ENCODE data around the gene SDC3. TPM values are rescaled to one million over a fixed set of nuclear protein-coding genes. Genes with fewer than 3 reads are reported as not detected.

The SDC3 gene
- polyA plus RNA-seq, 3 donors, result 0.05 to 1.2 (median 0.12) TPM

- H3K9ac ChIP-seq (ENCODE audit: insufficient read depth, low read length, poor library complexity, severe bottlenecking), result no peak overlapping the region
- no peaks in the 10 kb centered on the region for H3K79me2 ChIP-seq (ENCODE audit: insufficient read depth, low read length)
- no peak for TF ChIP-seq CTCF (IDR thresholded peaks at IDR 0.05)
- no peak overlapping the region for H3K27ac Mint-ChIP-seq
- peaks cover 0 to 3% (median 0%) of the 10 kb centered on the region in 7 donors for H3K9me3 Mint-ChIP-seq
- H3K4me2 ChIP-seq (replicated peaks; ENCODE audit: extremely low read depth, low read length, poor library complexity, severe bottlenecking), result no peak overlapping the region
- peaks cover 4% of the 10 kb centered on the region for H3K4me1 Mint-ChIP-seq
- DNase-seq, result no peak
- no peaks in the 10 kb centered on the region for H3K36me3 Mint-ChIP-seq
- H3K4me3 ChIP-seq (replicated peaks in 1 of 3; ENCODE audit: low read depth in 2 of 3, low read length in 3 of 3), result no peak overlapping the region
- no peaks in the 10 kb centered on the region for H3K36me3 ChIP-seq (replicated peaks in 1 of 2; ENCODE audit: control insufficient read depth in 1 of 2, insufficient read depth in 2 of 2, low read length in 2 of 2)
- no peak overlapping the region for H2AFZ ChIP-seq (ENCODE audit: insufficient read depth, low read depth, low read length, poor library complexity, severe bottlenecking)
- intact Hi-C loops (cut with micrococcal nuclease), result no loop called here
- no peak overlapping the region for H3K4me3 Mint-ChIP-seq
- H3K4me1 ChIP-seq (ENCODE audit: control insufficient read depth in 1 of 2, insufficient read depth in 2 of 2, low read length in 2 of 2), result peaks cover 0 to 3% of the 10 kb centered on the region in 2 donors
- H3K27me3 Mint-ChIP-seq (ENCODE audit: low read depth in 3 of 3), result peaks cover 21 to 55% (median 46%) of the 10 kb centered on the region in 3 donors
- no peak overlapping the region for H3K27ac ChIP-seq (ENCODE audit: low read depth in 1 of 2, low read length in 2 of 2)
- H4K20me1 ChIP-seq (ENCODE audit: insufficient read depth, low read length), result no peaks in the 10 kb centered on the region
- no peaks in the 10 kb centered on the region for H3K9me3 ChIP-seq (replicated peaks in 1 of 2; ENCODE audit: control insufficient read depth in 1 of 2, insufficient read depth in 1 of 2, low read length in 2 of 2)
- peaks cover 3 to 42% of the 10 kb centered on the region in 2 donors for H3K27me3 ChIP-seq (ENCODE audit: control insufficient read depth in 2 of 2, insufficient read depth in 2 of 2, low read length in 2 of 2)
- 86% methylated on average over 1 of the region's 5 CpGs for WGBS (ENCODE audit: insufficient coverage)
Observed at GRCh38 chr1:30860320-30860652, 48.3 kb downstream of the SDC3 start.

DNA sequence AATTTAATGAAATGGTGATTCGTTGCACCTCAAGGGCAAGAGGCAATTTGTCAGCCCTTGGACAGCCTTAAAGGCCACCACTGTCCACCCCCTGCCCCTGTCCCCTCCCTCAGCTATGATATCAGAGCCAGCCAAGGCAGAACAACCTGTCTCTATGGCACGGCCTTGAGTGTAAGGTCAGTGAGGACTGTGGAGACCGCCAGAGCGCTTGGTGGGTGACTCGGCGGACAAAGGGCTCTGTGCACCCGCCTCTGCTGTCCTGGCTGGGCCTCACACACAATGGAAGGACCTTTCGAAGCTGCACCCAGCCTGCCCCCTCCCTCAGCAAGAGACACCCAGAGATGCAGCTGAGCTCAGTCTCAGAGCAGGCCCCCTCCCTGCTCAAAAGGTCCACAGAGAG lies 50.6 kb downstream of the SDC3 start:
- Histone ChIP-seq H3K9me3 (replicated peaks in 1 of 2; ENCODE audit: control insufficient read depth in 1 of 2, insufficient read depth in 1 of 2, low read length in 2 of 2) (no peaks in the 10 kb centered on the region), H3K9ac (ENCODE audit: insufficient read depth, low read length, poor library complexity, severe bottlenecking) (no peak overlapping the region), H3K27me3 (ENCODE audit: control insufficient read depth in 2 of 2, insufficient read depth in 2 of 2, low read length in 2 of 2) (peaks cover 0 to 35% of the 10 kb centered on the region in 2 donors), H2AFZ (ENCODE audit: insufficient read depth, low read depth, low read length, poor library complexity, severe bottlenecking) (no peak overlapping the region), H3K36me3 (replicated peaks in 1 of 2; ENCODE audit: control insufficient read depth in 1 of 2, insufficient read depth in 2 of 2, low read length in 2 of 2) (no peaks in the 10 kb centered on the region), H3K27ac (ENCODE audit: low read depth in 1 of 2, low read length in 2 of 2) (no peak overlapping the region), H4K20me1 (ENCODE audit: insufficient read depth, low read length) (no peaks in the 10 kb centered on the region), H3K4me1 (ENCODE audit: control insufficient read depth in 1 of 2, insufficient read depth in 2 of 2, low read length in 2 of 2) (peaks cover 0 to 3% of the 10 kb centered on the region in 2 donors), H3K4me2 (replicated peaks; ENCODE audit: extremely low read depth, low read length, poor library complexity, severe bottlenecking) (no peak overlapping the region), H3K79me2 (ENCODE audit: insufficient read depth, low read length) (no peaks in the 10 kb centered on the region), H3K4me3 (replicated peaks in 1 of 3; ENCODE audit: low read depth in 2 of 3, low read length in 3 of 3) (no peak overlapping the region)
- DNase-seq, result no peak
- peaks cover 12% of the 10 kb centered on the region for H3K4me1 Mint-ChIP-seq
- intact Hi-C loops (cut with micrococcal nuclease), result no loop called here
- peaks cover 0 to 3% (median 0%) of the 10 kb centered on the region in 7 donors for H3K9me3 Mint-ChIP-seq
- peaks cover 19 to 54% (median 38%) of the 10 kb centered on the region in 3 donors for H3K27me3 Mint-ChIP-seq (ENCODE audit: low read depth in 3 of 3)
- 98% methylated on average over 6 of the region's 8 CpGs for WGBS (ENCODE audit: insufficient coverage)
- H3K4me3 Mint-ChIP-seq, result no peak overlapping the region
- H3K27ac Mint-ChIP-seq, result no peak overlapping the region
- TF ChIP-seq CTCF (IDR thresholded peaks at IDR 0.05), result no peak
- H3K36me3 Mint-ChIP-seq, result no peaks in the 10 kb centered on the region

All from CD14-positive monocyte (primary cell).